Measurements from ENCODE around the gene ZNF445. TPM values are rescaled to one million over a fixed set of nuclear protein-coding genes. Genes with fewer than 3 reads are reported as not detected.

ZNF445 gene
- total RNA-seq, result 4.1 and 4.5 TPM in 2 replicates

GRCh38 chr3:44477312-44478030, at the start of gene ZNF445:
TSS of gene ZNF445 (minus strand) at chr3:44477670. CDS start at chr3:44455549, 22,121 bp downstream.

Other genes with a start within 250 kb of the ZNF445 start
- gene TOPAZ1, start 235.8 kb downstream of the ZNF445 start, total RNA-seq, result not detected in 2 replicates
- gene TCAIM, start 138.9 kb downstream of the ZNF445 start, total RNA-seq, result 14.7 and 16.2 TPM in 2 replicates
- 4.6 and 5.7 TPM in 2 replicates for gene ZKSCAN7, start 77.5 kb upstream of the ZNF445 start, total RNA-seq
- gene ZNF660, start 107.3 kb upstream of the ZNF445 start, total RNA-seq, result 1.3 and 1.9 TPM in 2 replicates
- gene ZNF197, start 147.4 kb upstream of the ZNF445 start, total RNA-seq, result 11.5 and 12.7 TPM in 2 replicates
- 2.4 and 15.1 TPM in 2 replicates for gene ZNF35, start 171.1 kb upstream of the ZNF445 start, total RNA-seq
- 4.1 and 4.6 TPM in 2 replicates for gene ZNF502, start 235.0 kb upstream of the ZNF445 start, total RNA-seq